Fibroblast of mammary gland (primary cell): ENCODE data around the gene UBE2E1.

Experiments used
- DNase-seq: peaks from one replicate; pipeline ENCODE4 v3.0.0-alpha.2; 2010; ENCODE audit warnings: low read depth
- H3K4me3 ChIP-seq: 2 replicates; pipeline ENCODE4 v1.5.1; 2011; ENCODE audit warnings: low read depth, mild to moderate bottlenecking, low read length, moderate library complexity; ENCODE audit not compliant: control insufficient read depth
- TF ChIP-seq, protein P1 (sequence below): conservative IDR thresholded peaks from 2 replicates; pipeline ENCODE4 v1.5.1; 2011; ENCODE audit warnings: low read depth, low read length, inconsistent platforms; ENCODE audit not compliant: control insufficient read depth, insufficient read depth

Gene UBE2E1

DNA sequence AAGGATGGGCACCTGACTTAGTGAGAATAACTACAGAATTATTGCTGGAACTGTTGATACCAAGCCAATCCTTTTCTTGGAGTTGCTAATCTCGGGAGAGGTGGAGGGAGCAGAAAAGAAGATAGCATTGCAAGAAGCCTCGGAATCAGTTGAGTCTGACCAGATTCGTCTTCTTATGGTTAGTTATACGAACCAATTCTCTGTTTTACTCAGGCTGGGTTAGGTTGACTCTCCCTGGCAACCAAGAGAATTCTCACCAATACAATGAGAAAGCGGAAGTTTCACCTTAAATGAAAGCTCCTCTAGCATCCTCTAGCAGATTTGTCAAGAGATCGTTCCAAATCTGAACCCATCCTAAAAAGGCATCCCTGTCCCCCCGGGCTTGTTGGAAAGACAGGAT is 43.5 kb upstream of the UBE2E1 start:
- DNase-seq = no peak
- H3K4me3 ChIP-seq = no peak overlapping the region
- TF ChIP-seq, protein P1, sequence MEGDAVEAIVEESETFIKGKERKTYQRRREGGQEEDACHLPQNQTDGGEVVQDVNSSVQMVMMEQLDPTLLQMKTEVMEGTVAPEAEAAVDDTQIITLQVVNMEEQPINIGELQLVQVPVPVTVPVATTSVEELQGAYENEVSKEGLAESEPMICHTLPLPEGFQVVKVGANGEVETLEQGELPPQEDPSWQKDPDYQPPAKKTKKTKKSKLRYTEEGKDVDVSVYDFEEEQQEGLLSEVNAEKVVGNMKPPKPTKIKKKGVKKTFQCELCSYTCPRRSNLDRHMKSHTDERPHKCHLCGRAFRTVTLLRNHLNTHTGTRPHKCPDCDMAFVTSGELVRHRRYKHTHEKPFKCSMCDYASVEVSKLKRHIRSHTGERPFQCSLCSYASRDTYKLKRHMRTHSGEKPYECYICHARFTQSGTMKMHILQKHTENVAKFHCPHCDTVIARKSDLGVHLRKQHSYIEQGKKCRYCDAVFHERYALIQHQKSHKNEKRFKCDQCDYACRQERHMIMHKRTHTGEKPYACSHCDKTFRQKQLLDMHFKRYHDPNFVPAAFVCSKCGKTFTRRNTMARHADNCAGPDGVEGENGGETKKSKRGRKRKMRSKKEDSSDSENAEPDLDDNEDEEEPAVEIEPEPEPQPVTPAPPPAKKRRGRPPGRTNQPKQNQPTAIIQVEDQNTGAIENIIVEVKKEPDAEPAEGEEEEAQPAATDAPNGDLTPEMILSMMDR = no peak

DNA sequence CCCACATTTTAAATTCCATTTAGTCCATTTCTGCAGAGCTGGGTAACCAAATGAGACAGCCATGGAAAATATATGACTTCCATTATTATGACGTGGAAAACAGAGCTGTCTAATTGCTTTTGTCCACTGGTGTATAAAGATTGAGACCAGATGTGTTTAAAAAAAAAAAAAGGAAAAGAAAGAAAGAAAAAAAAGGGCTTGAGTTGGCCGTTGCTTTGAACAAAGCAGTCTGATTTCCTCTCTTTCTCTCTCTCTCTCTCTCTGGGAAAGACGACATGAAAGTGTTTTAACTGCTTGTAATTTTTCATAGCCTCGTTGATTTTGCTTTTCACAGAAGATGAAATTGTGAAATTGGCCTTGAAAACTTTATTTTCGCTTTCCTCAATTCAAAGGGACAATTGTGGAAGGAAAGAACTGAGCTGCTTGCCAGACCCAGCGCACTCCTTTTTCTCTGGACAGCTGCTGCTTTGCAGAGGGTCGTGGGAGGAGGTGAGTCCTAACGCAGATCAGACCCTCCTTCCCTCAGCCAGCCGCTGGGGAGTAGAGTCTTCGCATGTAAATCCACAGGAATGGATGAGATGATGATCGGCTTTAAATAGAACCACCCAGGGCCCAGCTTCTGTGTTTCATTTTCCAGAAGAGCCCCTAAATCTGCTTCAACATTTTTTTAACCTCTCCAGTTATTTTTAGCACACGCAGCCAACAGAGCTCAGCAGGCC is 42.8 kb upstream of the UBE2E1 start:
- peak overlapping the region; percentile 17 for H3K4me3 ChIP-seq
- DNase-seq = peak; percentile 67
- TF ChIP-seq, protein P1 = no peak

DNA sequence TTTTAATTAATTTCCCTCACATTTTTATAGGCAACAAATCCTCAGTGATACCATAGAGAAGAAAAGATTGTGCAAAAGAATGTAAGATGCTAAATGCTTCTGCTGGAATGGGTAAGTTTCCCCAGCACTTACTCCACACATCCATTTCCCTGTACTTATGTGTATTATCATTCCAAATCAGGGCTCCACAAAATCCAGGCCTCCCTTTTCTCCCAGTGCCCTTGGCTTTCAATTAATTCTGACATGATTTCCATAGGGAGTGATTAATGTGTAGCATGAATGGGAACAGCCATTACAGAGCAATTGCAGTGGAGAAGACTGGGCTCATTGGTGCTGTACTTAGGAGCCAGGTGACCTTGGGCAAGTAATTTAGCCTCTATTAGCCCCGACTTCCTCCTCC is 41.3 kb upstream of the UBE2E1 start:
- DNase-seq = no peak
- H3K4me3 ChIP-seq = no peak overlapping the region
- TF ChIP-seq, protein P1 = no peak

DNA sequence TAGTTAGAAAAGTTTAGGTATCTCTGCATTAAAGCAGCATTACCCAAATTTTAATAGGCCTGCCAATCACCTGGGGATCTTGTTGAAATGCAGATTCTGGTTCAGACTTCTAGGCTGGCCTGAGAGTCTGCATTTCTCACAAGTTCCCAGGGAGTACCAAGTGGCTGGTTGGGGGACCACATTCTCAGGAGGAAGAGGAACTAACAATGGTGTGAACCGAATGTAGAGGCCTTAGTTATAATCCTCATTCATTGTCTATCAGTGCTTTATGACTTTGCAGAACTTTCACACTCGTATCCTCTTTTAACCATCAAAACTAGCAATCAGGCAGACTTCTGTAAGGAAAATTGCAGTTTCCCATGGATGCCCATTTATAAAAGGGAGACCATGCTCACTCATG is 38.2 kb upstream of the UBE2E1 start:
- H3K4me3 ChIP-seq = no peak overlapping the region
- DNase-seq = no peak

DNA sequence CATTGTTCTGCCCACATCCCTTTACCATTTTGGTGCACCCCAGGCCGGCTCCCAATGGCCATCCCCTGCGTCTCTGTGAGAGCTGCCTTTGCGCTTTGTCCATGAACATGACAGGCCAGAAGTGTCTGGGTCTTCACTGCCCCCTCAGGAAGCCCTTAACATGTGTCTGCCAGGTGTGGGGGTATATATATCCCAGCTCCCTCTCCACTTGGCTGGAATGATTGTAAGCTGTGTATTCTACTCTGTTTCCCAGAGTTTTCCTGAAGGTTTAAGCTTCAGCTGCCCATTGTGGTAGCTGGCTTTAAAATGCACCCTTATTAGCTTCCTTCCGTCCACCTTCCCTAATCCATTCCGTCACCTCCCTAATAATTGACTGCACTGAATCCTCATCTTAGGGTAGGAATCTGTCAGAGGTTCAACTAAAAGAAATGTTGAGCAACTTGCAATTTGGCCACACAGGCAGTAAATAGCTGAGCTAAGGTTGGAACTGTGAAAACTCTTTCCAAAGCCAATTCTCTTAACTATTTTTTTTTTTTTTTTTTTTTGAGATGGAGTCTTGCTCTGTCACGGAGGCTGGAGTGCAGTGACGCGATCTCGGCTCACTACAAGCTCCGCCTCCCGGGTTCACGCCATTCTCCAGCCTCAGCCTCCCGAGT is 30.4 kb upstream of the UBE2E1 start:
- DNase-seq = peak; percentile 18
- TF ChIP-seq, protein P1 = no peak
- H3K4me3 ChIP-seq = no peak overlapping the region

More for the DNA sequence above, 38.2 kb upstream of the UBE2E1 start:
- TF ChIP-seq, protein P1 = no peak

DNA sequence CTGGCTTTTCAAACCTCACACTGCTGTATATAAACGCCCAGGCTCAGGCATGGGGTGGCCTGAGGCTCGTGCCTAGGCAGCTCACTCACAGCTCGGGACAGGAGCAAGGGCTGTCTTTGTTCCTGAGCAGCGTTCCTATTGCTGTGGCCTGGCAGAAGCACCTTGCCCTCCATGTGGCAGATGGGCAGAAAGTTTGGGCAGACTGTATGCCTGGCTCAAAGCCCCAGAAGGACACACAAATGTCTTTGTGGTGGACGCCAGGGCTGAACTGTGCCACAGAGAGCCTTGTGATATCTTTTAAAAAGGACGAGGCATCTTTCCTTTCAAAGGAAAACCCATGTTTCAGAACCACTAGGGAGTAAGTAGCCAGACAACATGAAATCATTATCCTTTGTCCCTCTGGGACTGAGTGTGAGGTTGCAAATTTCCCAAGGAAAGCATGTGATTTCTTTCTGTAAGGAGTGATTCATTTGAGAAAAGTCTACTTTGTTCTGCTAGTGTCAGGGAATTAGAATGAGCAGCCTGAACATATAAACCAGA is 29.3 kb upstream of the UBE2E1 start:
- no peak overlapping the region for H3K4me3 ChIP-seq
- TF ChIP-seq, protein P1 = no peak
- peak; percentile 95 for DNase-seq
